ENCODE measurements around the gene WNK4. TPM values are rescaled to one million over a fixed set of nuclear protein-coding genes. Genes with fewer than 3 reads are reported as not detected.

WNK4 gene
- total and polyA plus RNA-seq, 10 of the 15 experiments (the other 5 are each of a cell fraction or from before 2014, with no cell fraction given): 0.06 to 0.29 (median 0.13) TPM; not detected in 5

DNA sequence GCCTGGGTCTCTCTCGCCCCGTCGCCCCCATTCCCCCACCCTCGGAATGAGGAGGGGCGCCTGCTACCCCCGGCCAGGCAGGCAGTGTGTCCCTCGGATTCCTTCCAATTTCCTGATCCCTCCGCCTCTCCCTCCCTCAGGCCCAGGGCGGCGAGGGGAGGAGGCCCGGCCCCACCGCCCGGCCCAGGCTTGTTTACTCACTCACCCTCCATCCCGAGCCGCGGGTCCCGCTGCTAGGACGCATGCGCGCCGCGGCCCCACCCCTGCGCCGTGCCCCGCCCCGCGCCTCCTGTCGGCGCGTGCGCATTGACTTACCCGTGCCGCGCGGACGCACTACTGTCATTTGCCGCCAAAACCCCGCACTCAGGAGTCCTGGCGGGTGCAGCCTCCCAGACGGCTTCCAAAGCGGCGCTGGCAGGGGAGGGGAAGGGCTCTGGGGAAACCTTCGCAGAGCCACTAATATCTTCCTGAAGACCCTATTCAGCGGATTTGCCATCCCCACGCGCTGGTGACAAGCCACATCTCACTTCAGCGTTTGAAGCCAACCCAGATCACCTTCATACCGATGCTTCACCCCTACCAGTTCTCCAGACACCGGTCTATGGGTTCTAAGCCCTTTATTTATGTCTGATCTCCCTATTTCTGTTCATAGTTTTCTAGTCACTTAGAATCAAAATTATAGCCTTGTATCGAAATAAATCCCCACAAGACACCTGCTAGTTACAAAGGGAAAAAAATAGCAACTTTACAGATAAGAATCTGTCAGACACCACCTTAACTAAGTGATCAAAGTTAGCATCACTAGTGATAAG lies 35.4 kb upstream of the WNK4 start, which contains the start of gene EZH1 (continued):
- TF ChIP-seq NFXL1 (IDR thresholded peaks at IDR 0.05; ENCODE audit: borderline replicate concordance) (no peak), MTA2 (IDR thresholded peaks at IDR 0.05; ENCODE audit: low read depth) (no peak), CHD2 (IDR thresholded peaks at IDR 0.05; ENCODE audit: borderline replicate concordance, low read depth, low read length) (0 out of 2 replicates have a peak, but pooled peaks have one; percentile 24), GABPA (IDR thresholded peaks at IDR 0.05; ENCODE audit: low read depth) (no peak), NRF1 (conservative IDR thresholded peaks at IDR 0.05; ENCODE audit: low read depth, low read length) (peak; percentile 76), BRCA1 (IDR thresholded peaks at IDR 0.05; ENCODE audit: low read depth, low read length) (no peak), SMAD5 (IDR thresholded peaks at IDR 0.05; ENCODE audit: low read depth) (no peak), FOS (IDR thresholded peaks at IDR 0.05; ENCODE audit: borderline replicate concordance, extremely low read depth, insufficient read length) (no peak), YY1 (IDR thresholded peaks at IDR 0.05; ENCODE audit: low read depth, low read length) (peak; percentile 39; the same call in 1 of the 2 replicates), SMARCA5 (IDR thresholded peaks at IDR 0.05) (no peak), ZNF207 (IDR thresholded peaks at IDR 0.05; ENCODE audit: borderline replicate concordance) (no peak), ZBED1 (IDR thresholded peaks at IDR 0.05; ENCODE audit: borderline replicate concordance) (no peak), CHD4 (IDR thresholded peaks at IDR 0.05) (no peak), YBX1 (IDR thresholded peaks at IDR 0.05) (no peak), CEBPB (IDR thresholded peaks at IDR 0.05; ENCODE audit: borderline replicate concordance in 1 of 2, low read depth in 2 of 2, low read length in 2 of 2) (no peak), ZNF217 (IDR thresholded peaks at IDR 0.05) (no peak), POU2F2 (IDR thresholded peaks at IDR 0.05; ENCODE audit: borderline replicate concordance, low read depth, low read length) (no peak), IKZF2 (IDR thresholded peaks at IDR 0.05) (peak in 1 of 2 experiments; percentile 20; a peak in 1 of 4 replicates)
- TF ChIP-seq, protein P1, sequence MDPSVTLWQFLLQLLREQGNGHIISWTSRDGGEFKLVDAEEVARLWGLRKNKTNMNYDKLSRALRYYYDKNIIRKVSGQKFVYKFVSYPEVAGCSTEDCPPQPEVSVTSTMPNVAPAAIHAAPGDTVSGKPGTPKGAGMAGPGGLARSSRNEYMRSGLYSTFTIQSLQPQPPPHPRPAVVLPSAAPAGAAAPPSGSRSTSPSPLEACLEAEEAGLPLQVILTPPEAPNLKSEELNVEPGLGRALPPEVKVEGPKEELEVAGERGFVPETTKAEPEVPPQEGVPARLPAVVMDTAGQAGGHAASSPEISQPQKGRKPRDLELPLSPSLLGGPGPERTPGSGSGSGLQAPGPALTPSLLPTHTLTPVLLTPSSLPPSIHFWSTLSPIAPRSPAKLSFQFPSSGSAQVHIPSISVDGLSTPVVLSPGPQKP (IDR thresholded peaks at IDR 0.05; ENCODE audit: low read depth, low read length): no peak
- TF ChIP-seq, protein P2, sequence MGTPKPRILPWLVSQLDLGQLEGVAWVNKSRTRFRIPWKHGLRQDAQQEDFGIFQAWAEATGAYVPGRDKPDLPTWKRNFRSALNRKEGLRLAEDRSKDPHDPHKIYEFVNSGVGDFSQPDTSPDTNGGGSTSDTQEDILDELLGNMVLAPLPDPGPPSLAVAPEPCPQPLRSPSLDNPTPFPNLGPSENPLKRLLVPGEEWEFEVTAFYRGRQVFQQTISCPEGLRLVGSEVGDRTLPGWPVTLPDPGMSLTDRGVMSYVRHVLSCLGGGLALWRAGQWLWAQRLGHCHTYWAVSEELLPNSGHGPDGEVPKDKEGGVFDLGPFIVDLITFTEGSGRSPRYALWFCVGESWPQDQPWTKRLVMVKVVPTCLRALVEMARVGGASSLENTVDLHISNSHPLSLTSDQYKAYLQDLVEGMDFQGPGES (IDR thresholded peaks at IDR 0.05): no peak
- TF ChIP-seq, protein P3, sequence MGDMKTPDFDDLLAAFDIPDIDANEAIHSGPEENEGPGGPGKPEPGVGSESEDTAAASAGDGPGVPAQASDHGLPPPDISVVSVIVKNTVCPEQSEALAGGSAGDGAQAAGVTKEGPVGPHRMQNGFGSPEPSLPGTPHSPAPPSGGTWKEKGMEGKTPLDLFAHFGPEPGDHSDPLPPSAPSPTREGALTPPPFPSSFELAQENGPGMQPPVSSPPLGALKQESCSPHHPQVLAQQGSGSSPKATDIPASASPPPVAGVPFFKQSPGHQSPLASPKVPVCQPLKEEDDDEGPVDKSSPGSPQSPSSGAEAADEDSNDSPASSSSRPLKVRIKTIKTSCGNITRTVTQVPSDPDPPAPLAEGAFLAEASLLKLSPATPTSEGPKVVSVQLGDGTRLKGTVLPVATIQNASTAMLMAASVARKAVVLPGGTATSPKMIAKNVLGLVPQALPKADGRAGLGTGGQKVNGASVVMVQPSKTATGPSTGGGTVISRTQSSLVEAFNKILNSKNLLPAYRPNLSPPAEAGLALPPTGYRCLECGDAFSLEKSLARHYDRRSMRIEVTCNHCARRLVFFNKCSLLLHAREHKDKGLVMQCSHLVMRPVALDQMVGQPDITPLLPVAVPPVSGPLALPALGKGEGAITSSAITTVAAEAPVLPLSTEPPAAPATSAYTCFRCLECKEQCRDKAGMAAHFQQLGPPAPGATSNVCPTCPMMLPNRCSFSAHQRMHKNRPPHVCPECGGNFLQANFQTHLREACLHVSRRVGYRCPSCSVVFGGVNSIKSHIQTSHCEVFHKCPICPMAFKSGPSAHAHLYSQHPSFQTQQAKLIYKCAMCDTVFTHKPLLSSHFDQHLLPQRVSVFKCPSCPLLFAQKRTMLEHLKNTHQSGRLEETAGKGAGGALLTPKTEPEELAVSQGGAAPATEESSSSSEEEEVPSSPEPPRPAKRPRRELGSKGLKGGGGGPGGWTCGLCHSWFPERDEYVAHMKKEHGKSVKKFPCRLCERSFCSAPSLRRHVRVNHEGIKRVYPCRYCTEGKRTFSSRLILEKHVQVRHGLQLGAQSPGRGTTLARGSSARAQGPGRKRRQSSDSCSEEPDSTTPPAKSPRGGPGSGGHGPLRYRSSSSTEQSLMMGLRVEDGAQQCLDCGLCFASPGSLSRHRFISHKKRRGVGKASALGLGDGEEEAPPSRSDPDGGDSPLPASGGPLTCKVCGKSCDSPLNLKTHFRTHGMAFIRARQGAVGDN (IDR thresholded peaks at IDR 0.05): peak; percentile 92
- TF ChIP-seq, protein P4, sequence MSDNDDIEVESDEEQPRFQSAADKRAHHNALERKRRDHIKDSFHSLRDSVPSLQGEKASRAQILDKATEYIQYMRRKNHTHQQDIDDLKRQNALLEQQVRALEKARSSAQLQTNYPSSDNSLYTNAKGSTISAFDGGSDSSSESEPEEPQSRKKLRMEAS (IDR thresholded peaks at IDR 0.05; ENCODE audit: low read depth, low read length): peak; percentile 97
- TF ChIP-seq, protein P5, sequence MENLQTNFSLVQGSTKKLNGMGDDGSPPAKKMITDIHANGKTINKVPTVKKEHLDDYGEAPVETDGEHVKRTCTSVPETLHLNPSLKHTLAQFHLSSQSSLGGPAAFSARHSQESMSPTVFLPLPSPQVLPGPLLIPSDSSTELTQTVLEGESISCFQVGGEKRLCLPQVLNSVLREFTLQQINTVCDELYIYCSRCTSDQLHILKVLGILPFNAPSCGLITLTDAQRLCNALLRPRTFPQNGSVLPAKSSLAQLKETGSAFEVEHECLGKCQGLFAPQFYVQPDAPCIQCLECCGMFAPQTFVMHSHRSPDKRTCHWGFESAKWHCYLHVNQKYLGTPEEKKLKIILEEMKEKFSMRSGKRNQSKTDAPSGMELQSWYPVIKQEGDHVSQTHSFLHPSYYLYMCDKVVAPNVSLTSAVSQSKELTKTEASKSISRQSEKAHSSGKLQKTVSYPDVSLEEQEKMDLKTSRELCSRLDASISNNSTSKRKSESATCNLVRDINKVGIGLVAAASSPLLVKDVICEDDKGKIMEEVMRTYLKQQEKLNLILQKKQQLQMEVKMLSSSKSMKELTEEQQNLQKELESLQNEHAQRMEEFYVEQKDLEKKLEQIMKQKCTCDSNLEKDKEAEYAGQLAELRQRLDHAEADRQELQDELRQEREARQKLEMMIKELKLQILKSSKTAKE (IDR thresholded peaks at IDR 0.05; ENCODE audit: low read depth, poor library complexity, severe bottlenecking): no peak

Measured in GM12878 (cell line).